Right atrium auricular region (tissue), 2 donors: Measurements from ENCODE around the gene CALHM3. TPM values are rescaled to one million over a fixed set of nuclear protein-coding genes. Genes with fewer than 3 reads are reported as not detected.
"Not testable (repeated sequence)": the region's sequence is repeated elsewhere in the genome, so short reads cannot be mapped to it uniquely, and the experiment has no call there.

Experiments
- DNase-seq: peaks from one replicate; pipeline ENCODE4 v3.0.0-alpha.2; 2019; ENCODE audit warnings: low spot score
- H3K27ac ChIP-seq, 2 donors: fragments of 200-600 bp; sonication (generic); 1 replicate in 1 of 2; 2 replicates in 1 of 2; pipeline ENCODE4 v1.5.1; 2016 to 2019
- H3K27me3 ChIP-seq, 2 donors: fragments of 200-600 bp; sonication (generic); one replicate each; pipeline versions ENCODE4 v1.5.1 to v1.6.0; 2017 to 2019
- H3K36me3 ChIP-seq: fragments of 200-600 bp; sonication (generic); one replicate; pipeline ENCODE4 v1.5.1; 2016
- H3K4me1 ChIP-seq, 2 donors: fragments of 200-600 bp; sonication (generic); one replicate each; pipeline versions ENCODE4 v1.5.1 to v1.6.0; 2017 to 2019
- H3K4me3 ChIP-seq, 2 donors: fragments of 200-600 bp; sonication (generic); 1 replicate in 1 of 2; 2 replicates in 1 of 2; pipeline ENCODE4 v1.5.1; 2017 to 2019; ENCODE audit warnings: mild to moderate bottlenecking in 1 of 2, moderate library complexity in 1 of 2
- H3K9me3 ChIP-seq, 2 donors: fragments of 200-600 bp; sonication (generic); one replicate each; pipeline ENCODE4 v1.5.1; 2019
- CTCF ChIP-seq, 2 donors: fragments of 200-600 bp; sonication (generic); IDR thresholded peaks; one replicate each; pipeline ENCODE4 v1.5.1; 2019; ENCODE audit warnings: antibody characterized with exemption in 2 of 2
- total RNA-seq, 2 donors: library from RNA; depleted of rRNA; stranded (reverse); fragments of >200 nt; gene quantifications; one replicate each; pipeline ENCODE4 v1.1.0, GENCODE V29; 2016

Gene CALHM3
- not detected for total RNA-seq

GRCh38 chr10:103479135-103479534 lies at the start of gene CALHM3:
CALHM3 (minus strand) TSS chr10:103479240; CDS start chr10:103479032, 208 bp downstream.
- Histone ChIP-seq H3K27ac (no peak within 1 kb of the TSS), H3K4me1 (no peaks in the 10 kb centered on the region), H3K4me3 (no peak within 1 kb of the TSS), H3K9me3 (no peaks in the 10 kb centered on the region), H3K36me3 (no peaks in the 10 kb centered on the region), H3K27me3 (no peaks in the 10 kb centered on the region)
- no peak for TF ChIP-seq CTCF (IDR thresholded peaks at IDR 0.05)
- no peak for DNase-seq

- Histone ChIP-seq H3K36me3 (no peaks in the 10 kb centered on the region), H3K4me3 (no peak overlapping the region), H3K27me3 (no peaks in the 10 kb centered on the region), H3K4me1 (no peaks in the 10 kb centered on the region), H3K27ac (no peak overlapping the region), H3K9me3 (peaks cover 0 to 9% of the 10 kb centered on the region in 2 donors)
- no peak for DNase-seq
- TF ChIP-seq CTCF (IDR thresholded peaks at IDR 0.05): no peak
These were observed 49.5 kb upstream of the CALHM3 start for GRCh38 chr10:103528549-103528948.

GRCh38 chr10:103527476-103527875 lies 48.4 kb upstream of the CALHM3 start:
- not testable (repeated sequence) for H3K27ac ChIP-seq, DNase-seq, H3K4me1 ChIP-seq, H3K27me3 ChIP-seq, H3K4me3 ChIP-seq, H3K9me3 ChIP-seq, H3K36me3 ChIP-seq

- TF ChIP-seq CTCF (IDR thresholded peaks at IDR 0.05): no peak
- no peaks in the 10 kb centered on the region for H3K4me1 ChIP-seq
These were observed 46.9 kb upstream of the CALHM3 start for GRCh38 chr10:103525901-103526300.

GRCh38 chr10:103523683-103524082 lies 44.6 kb upstream of the CALHM3 start:
- Histone ChIP-seq H3K36me3 (no peaks in the 10 kb centered on the region), H3K4me1 (no peaks in the 10 kb centered on the region), H3K4me3 (no peak overlapping the region), H3K9me3 (no peaks in the 10 kb centered on the region), H3K27ac (no peak overlapping the region), H3K27me3 (no peaks in the 10 kb centered on the region)
- DNase-seq: no peak
- no peak for TF ChIP-seq CTCF (IDR thresholded peaks at IDR 0.05)

More at GRCh38 chr10:103525901-103526300, 46.9 kb upstream of the CALHM3 start:
- Histone ChIP-seq H3K4me3 (no peak overlapping the region), H3K27me3 (no peaks in the 10 kb centered on the region), H3K9me3 (peaks cover 0 to 6% of the 10 kb centered on the region in 2 donors), H3K36me3 (no peaks in the 10 kb centered on the region), H3K27ac (no peak overlapping the region)
- DNase-seq: no peak

- DNase-seq, H3K27ac ChIP-seq, H3K9me3 ChIP-seq, H3K4me1 ChIP-seq, H3K36me3 ChIP-seq, H3K4me3 ChIP-seq, H3K27me3 ChIP-seq: not testable (repeated sequence)
These were observed 43.0 kb upstream of the CALHM3 start for GRCh38 chr10:103522006-103522405.

- Histone ChIP-seq H3K36me3 (no peaks in the 10 kb centered on the region), H3K27ac (no peak overlapping the region), H3K4me3 (no peak overlapping the region), H3K27me3 (no peaks in the 10 kb centered on the region), H3K9me3 (no peaks in the 10 kb centered on the region), H3K4me1 (no peaks in the 10 kb centered on the region)
- DNase-seq: no peak
- TF ChIP-seq CTCF (IDR thresholded peaks at IDR 0.05): no peak
These were observed 40.8 kb upstream of the CALHM3 start for GRCh38 chr10:103519798-103520197.
